Suppressor macrophage treated with lipopolysaccharide for 4 hours (primary cell): ENCODE measurements around the gene NR1H2.
"Not testable (repeated sequence)": the region's sequence is repeated elsewhere in the genome, so short reads cannot be mapped to it uniquely, and the experiment has no call there.

Experiments used
- DNase-seq: peaks from one replicate; pipeline ENCODE4 v3.0.0-alpha.2; 2020

Gene NR1H2

GRCh38 chr19:50379602-50380001 is 3.3 kb downstream of the NR1H2 start:
- DNase-seq, result no peak

DNA sequence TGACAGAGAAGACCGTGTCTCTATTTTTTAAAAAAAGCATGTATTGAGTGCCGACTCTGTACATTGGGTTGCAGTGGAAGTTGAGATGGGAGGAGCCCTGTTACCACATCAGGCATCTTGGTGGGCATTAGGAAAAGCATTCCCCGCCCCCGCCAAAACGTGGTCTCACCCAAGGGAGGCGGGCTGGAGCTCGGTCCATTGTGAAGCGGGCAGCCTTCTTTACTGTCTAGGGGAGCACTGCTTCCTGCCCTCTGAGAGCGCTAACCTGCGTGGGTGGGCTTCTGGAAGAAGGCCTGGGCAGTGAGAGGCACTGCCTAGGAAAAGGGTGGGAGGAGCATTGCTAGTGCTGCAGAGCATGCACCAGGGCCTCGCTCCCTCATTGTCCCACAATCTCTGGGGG is 3.9 kb downstream of the NR1H2 start:
- DNase-seq, result no peak

GRCh38 chr19:50380751-50381151 is 4.5 kb downstream of the NR1H2 start:
- no peak for DNase-seq

DNA sequence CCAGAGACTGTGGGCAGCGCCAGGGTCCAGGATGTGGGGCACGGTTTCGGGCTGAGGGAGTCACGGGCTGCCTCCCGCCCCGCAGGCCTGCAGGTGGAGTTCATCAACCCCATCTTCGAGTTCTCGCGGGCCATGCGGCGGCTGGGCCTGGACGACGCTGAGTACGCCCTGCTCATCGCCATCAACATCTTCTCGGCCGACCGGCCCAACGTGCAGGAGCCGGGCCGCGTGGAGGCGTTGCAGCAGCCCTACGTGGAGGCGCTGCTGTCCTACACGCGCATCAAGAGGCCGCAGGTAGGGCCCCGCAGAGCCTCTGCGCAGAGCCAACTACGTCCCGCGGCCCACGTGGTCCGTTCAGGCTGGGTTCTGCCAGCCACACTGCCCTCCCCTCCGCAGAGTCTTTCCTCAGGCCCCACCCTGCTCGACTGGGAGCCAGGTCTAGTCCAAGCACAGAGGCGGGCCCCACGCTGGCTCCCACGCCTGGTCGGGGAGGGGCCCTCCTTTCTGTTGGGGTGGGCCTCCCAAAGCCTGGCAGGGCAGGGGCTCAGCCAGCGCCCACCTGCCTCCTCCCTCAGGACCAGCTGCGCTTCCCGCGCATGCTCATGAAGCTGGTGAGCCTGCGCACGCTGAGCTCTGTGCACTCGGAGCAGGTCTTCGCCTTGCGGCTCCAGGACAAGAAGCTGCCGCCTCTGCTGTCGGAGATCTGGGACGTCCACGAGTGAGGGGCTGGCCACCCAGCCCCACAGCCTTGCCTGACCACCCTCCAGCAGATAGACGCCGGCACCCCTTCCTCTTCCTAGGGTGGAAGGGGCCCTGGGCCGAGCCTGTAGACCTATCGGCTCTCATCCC is 5.8 kb downstream of the NR1H2 start:
- DNase-seq, result no peak

GRCh38 chr19:50383001-50383851 is 7.0 kb downstream of the NR1H2 start:
- DNase-seq, result no peak

DNA sequence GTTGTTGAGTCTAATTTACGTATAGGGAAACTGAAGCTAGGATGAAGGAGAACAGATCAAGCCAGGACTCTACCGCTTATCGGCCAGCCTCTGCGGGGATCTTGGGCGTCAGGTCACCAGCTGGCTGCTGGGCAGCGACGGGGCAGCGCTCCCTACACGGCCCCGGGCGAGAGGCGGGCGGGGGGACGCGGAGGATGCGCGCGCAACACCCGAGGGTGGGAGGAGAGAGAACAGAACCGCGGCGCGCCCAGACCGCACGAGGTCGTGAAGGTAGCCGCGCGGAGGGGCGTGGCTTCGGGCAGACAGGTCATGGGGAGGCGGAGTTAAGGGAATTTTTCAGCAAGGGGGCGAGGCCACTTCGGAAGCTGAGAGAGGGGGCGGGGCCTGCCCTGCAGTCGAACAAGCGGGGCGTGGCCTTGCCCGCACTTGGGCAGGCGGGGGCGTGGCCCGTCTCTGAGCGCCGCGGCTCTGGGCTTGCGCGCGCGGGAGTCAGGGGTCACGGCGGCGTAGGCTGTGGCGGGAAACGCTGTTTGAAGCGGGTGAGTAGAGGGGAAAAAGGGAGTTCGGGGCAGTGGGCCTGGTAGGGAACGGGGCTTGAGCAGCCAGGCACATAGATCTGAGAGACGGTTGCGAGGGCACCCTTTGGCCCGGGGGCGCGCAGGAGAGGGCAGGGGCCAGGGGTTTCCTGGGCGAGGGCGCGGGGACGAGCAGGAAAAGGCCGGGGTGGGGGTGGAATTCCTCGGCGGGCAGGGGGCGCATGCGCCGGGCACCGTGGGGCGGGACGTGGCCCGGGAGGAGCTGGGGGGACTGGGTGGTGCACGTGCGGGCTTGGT is 7.8 kb downstream of the NR1H2 start, which contains the start of gene POLD1:
TSS of gene POLD1 (plus strand) at position 496 of the 833 bp plus-strand sequence. CDS start 14,505 bp downstream, outside the sequence.
- peak; percentile 98 for DNase-seq

DNA sequence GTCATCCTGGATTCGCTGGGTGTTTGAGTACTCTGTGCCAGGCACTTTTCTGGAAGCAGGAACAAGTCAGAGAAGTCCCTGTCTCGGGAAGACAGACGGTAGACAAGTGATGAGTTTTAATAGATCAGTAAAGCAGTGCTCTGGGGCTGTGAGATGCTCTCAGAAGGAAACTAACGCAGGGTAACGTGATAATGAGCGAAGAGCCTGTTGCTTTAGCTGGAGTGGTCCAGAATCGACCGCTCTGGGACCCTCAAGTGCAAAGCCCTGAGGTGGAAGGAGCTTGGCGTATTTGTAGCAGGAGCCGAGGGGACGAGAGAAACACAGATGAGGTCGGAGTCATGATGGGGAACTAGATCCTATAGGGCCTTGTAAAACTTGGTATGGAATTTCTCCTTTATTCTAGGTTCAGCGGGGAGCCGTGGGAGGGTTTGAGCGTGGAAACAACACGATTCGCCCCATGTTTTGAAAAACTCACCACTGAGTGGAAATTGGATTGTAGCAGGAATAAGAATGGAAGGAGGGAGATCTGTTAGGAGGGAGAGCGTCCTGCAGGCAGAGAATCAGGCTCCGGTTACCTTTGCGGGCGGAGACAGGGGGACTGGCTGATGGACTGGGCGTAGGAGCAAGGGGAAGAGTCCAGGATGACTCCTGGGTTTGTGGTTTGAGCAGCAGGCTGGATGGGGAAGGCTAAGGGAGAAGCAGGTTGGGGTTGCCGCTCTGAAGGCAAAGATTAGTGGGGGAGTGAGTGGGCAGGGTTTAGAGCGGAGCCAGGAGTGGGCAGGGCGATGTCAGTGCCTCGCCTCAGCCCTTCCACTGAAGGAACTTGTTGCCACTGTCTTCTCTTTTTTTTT is 8.7 kb downstream of the NR1H2 start:
- DNase-seq, result peak; percentile 29

GRCh38 chr19:50387176-50387867 is 11.1 kb downstream of the NR1H2 start:
- peak; percentile 80 for DNase-seq

GRCh38 chr19:50387868-50388245 is 11.6 kb downstream of the NR1H2 start:
- DNase-seq, result no peak

- not testable (repeated sequence) for DNase-seq
Observed at GRCh38 chr19:50390295-50390694, 14.0 kb downstream of the NR1H2 start.

- not testable (repeated sequence) for DNase-seq
Observed at GRCh38 chr19:50390952-50391351, 14.7 kb downstream of the NR1H2 start.

- DNase-seq, result no peak
Observed at GRCh38 chr19:50392759-50393158, 16.5 kb downstream of the NR1H2 start.

- no peak for DNase-seq
Observed at GRCh38 chr19:50393589-50393988, 17.3 kb downstream of the NR1H2 start.

DNA sequence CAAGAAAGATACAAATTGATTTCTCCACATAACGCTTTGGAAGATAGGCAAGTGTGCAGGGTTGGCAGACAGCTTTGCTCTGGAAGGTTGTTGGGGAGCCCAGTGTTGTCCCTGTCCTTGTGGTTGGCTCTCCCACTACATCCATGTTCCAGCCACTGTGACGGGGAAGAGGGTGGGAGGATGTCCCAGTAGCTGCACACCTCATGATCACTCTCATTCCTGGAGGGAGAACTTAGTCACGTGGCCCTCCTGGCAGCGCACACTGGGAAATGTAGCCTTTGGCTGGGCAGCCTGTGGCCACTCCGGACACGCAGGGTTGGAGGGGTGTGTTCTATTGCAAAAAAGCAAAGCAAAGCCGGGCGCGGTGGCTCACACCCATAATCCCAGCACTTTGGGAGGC is 17.8 kb downstream of the NR1H2 start:
- DNase-seq, result no peak

DNA sequence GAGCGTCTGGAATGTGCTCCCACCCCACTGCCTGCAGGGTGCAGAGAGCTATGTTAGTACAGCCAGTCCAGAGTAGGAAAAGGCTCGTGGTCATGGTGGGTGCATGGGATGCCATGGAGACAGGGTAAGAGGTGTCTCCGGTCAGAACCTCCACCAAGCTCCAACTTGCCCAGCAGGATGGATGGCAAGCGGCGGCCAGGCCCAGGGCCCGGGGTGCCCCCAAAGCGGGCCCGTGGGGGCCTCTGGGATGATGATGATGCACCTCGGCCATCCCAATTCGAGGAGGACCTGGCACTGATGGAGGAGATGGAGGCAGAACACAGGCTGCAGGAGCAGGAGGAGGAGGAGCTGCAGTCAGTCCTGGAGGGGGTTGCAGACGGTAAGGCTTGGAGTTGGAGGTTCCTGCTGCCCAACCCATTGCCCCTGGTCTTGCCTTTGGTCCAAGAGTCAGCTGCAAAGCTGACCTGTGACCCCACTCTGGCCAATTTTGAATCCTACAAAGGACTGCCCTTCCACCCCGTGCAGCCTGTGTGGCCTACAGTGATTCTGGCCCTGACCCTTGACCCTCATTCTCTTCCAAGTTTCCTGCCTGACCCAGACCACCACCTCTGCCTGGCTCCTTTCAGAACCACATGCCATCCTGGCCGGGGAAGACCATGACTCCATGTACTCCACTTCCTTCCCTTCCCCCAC is 22.6 kb downstream of the NR1H2 start:
- DNase-seq, result no peak

DNA sequence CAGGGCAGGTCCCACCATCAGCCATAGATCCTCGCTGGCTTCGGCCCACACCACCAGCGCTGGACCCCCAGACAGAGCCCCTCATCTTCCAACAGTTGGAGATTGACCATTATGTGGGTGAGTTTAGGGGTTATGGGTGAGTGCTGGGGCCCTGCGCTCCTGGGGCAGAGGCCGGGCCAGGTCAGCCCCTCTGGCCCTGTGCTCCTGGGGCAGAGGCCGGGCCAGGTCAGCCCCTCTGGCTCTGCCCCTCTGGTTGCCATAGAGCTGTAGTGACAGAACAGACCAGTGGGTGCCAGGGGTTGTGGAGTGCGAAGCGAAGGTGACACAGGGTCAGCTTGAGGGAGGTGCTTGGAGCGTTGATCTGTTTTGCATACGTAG is 23.1 kb downstream of the NR1H2 start:
- DNase-seq, result no peak

GRCh38 chr19:50401605-50402450 is 25.6 kb downstream of the NR1H2 start:
- DNase-seq, result no peak

GRCh38 chr19:50402544-50403301 is 26.5 kb downstream of the NR1H2 start:
- DNase-seq, result no peak
